HG03575 (cell line): ENCODE measurements around the gene MARVELD1.

ENCODE experiments used
- ATAC-seq: cut with Tn5 transposase; IDR thresholded peaks from one replicate; pipeline ENCODE4 v1.9.1; 2021; ENCODE audit not compliant: unreplicated experiment, insufficient number of reproducible peaks, low FRiP score; ENCODE audit errors: extremely low read depth

The MARVELD1 gene

DNA sequence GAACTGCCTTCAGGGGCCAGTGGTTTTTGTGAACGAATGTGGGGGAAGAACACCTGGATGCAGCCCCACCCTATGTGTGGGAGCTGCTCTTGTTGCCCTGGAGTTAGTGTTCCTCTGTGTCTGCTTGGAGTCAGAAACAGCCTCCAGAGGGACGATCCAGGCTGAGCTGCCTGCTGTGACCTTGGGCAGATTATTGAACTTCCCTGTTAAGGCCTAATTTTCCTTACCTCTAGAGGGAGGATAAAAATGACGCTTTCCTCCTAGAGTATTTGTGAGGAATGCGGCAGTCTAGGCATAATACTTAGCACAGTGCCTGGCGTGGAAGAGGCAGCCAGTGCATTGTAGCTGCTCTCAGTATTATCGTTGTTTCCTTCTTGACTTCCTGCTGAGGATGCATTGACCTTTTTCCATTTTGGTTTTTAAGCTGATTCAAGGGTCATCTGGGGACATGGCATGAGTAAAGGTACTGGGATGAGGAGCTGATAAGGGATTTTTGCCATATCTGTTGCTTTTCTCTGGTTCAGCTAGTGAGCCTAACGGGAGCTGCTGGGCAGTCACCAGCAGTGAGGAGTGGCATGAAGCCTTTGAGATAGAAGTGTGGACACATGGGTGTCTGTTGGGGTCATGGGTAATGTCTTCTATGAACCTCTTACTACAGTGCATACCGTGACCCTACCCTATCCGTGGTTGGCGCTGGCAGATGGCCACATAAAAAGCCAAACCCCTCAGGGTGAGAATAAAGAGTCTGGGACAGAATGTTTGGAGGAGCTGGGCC lies 29.8 kb downstream of the MARVELD1 start:
- ATAC-seq, result no peak

GRCh38 chr10:97744405-97745035 lies 31.0 kb downstream of the MARVELD1 start:
- no peak for ATAC-seq

DNA sequence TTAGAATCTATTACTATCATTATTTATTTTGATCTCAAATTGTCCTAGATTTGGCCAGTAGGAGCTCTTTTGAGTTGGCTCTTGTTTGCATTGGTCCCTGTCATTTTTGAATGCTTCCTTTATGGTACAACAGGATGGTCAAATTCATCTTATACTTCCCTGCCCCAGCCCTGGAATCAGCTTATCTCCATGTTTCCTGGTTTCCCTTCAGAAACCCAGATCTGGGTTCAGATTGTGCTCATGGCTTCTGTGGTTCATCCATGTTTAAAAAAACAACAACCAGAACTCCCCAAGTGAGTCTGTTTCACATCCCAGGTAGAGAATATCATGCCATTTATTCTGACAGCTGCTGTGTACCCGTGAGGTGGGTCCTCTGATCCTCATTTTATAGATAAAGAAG lies 34.0 kb downstream of the MARVELD1 start:
- no peak for ATAC-seq

DNA sequence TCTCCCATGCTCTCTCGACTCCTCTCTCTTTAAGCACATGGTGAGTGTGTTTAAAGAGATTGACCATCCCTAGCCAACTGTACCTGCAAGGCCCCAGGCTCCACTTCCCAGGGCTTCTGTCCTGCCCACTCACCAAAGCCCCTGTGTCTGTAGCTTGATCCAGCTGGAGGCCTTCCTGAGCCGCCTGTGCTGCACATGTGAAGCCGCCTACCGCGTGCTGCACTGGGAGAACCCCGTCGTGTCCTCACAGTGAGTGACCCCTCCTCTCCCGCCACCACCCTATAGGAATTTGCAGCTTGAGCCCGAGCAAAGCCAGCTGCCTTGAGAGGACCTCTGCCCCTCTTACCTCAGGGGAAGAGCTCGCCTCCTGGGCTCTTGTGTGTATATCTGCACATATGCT lies 34.6 kb downstream of the MARVELD1 start:
- no peak for ATAC-seq

DNA sequence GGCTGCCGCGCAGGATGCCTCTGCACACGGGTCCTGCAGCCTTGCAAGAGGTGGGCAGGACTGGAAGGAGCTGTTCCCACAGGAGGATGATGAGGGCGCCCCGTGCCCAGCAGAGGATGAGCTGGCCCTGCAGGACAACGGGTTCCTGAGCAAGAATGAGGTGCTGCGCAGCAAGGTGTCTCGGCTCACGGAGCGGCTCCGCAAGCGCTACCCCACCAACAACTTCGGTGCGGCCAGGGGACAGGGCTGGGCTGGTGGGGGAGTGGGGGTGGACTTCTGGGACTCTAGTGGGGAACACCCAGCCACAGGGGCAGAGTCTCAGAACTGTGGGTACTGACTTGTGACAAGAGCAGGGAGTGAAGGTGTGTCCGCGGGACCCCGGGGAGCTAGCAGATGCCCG lies 39.4 kb downstream of the MARVELD1 start:
- ATAC-seq, result no peak

GRCh38 chr10:97754726-97755125 lies 41.2 kb downstream of the MARVELD1 start:
- no peak for ATAC-seq

- no peak for ATAC-seq
These were observed 42.2 kb downstream of the MARVELD1 start for GRCh38 chr10:97755718-97756117.

GRCh38 chr10:97757471-97757870 lies 43.9 kb downstream of the MARVELD1 start:
- no peak for ATAC-seq

- ATAC-seq, result no peak
These were observed 45.8 kb downstream of the MARVELD1 start for GRCh38 chr10:97759158-97759887.

DNA sequence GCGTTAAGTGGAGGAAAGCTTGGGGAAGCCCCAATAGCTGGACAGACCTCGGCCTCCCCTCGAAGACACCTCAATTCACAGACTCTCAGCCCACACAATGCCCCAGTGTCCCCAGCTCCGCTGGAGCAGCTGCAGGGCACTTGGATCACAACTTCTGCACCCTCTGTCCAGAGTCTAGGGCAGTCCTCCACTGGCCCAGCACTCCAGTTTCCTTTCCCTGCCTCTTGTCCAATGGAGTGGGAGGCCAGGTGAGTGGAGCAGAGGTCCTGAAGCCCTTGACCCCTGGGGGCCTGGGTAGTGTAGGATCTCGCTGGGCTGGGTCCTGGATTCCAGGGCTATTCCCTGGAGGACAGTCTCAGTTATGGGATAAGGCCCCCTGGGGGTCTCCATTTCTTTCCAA lies 46.4 kb downstream of the MARVELD1 start:
- no peak for ATAC-seq

DNA sequence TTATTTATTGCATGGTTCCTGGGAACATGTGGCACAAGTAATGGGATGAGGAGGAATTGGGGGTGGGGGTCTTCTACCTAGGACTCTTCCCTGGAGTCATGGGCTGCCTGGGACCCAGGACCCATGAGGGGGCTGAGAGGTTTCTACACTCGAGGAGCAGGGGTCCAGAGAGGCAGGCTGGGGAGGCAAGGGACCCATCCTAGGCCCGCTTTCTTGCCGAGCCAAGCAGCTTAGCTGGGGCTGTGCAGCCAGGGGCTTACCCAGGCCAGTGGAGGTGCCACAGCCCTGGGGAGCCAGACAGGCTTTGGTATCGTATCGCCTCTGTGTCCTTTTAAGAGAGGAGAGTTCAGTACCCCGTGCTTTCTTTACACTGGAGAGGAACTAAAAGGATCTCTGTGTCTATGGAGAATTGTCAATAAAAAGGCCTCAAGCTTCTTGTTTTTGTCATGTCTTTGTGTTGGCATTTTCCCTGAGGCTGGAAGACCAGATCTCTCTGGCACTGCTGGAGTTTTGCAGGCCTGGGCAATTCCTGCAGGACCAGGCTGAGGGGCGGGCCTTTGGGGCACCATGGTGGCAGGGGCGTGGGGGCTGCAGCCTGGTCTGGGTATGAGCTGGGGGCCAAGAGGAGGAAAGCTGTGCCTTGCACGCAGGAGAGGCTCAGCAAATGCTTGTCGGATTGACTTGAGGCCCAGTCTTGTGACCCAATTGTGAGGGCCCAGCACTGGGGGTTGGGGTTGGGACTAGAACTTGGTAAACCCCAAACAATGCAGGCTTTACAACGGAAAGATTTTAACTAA lies 47.1 kb downstream of the MARVELD1 start:
- no peak for ATAC-seq

DNA sequence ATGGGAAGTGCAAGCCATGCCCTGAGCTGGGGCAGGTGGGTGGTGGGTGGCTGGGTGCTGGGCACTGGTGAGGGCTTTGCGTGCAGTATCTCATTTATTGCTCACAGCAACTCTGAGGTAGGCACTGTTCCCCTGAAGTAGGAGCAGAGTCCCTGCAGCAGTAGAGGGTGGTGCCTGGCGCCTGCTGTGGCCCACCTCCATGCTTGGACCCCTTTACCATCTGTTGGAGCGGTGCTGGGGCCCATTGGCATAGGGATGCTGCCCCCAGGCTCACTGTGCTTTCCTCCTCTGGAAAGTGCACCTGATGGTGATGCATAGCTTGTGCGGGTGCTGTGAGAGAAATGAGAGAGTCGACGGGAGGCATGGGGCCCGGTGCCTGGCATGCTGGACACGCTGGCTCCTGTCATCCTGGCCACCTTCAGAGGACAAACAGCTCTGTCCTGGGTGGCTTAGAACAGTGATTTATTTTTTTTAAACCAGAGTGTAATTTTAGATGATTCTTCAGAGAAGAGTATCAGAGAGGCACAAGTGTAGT lies 47.9 kb downstream of the MARVELD1 start:
- ATAC-seq, result no peak

DNA sequence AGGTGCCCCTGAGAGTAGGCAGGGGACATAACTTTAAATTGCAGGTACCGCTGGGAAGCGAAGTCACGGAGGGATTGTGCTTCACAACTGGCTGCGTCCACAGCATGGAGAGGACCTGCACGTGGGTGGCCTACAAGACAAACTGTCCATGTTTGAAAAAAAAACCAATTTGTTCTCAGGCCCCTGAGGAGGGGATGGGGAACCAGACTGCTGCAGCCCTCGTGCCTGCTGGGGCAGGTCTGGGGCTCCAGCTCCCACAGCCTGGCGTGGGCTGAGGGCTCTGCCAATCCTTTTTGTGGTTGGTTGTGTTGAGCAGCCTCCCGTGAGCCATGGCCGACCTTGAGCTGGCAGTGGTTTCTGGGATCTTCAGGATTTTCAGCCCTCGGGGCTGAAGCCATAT lies 48.5 kb downstream of the MARVELD1 start:
- ATAC-seq, result no peak

- no peak for ATAC-seq
These were observed 49.3 kb downstream of the MARVELD1 start for GRCh38 chr10:97762816-97763215.

- ATAC-seq, result no peak
These were observed 49.9 kb downstream of the MARVELD1 start for GRCh38 chr10:97763411-97763810.

GRCh38 chr10:97763947-97764346 lies 50.4 kb downstream of the MARVELD1 start:
- no peak for ATAC-seq

- no peak for ATAC-seq
These were observed 51.0 kb downstream of the MARVELD1 start for GRCh38 chr10:97764519-97764931.

DNA sequence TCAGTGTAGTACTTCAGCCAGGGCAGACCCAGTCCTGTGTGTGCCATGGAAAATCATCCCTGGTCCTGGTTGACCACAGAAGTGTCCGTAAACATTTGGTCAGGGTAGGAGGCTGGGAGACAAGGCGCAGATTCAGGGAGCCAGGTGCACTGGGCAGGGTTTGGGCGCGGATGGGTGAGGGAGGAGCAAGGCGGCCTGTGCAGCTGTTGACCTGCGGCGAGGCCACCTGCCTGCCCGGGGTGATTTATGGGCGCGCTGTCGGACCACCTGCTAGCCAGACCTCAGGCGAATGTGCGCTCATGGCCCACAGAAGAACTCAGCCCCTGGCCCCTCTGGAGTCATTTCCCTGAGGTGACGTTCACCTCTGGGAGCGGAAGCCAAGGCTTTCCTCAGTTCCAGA lies 51.7 kb downstream of the MARVELD1 start:
- no peak for ATAC-seq
